ENCODE results near the gene PFDN5. TPM values are rescaled to one million over a fixed set of nuclear protein-coding genes. Genes with fewer than 3 reads are reported as not detected.

Gene PFDN5
- total and polyA plus RNA-seq, 4 donors: 118 to 245 (median 206) TPM

DNA sequence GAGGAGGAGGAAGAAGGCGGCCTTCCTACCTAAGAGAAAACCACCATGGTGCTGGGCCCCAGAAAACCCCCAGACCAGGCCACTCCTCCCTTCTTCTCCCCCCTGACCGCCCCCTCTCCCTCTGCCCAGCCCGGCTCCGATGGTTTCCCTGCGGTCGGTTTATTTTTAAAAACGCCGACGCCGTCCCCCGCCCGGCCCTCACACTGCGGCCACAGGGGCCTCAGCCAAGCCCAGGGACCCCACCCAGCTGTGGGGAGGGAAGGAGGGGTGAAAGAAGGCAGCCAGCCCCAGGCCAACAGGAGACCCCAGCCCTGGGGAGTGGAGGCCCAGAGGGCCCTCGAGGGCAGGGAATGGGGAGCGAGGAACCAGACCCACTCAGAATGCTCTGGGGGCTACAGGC, 37.4 kb downstream of the PFDN5 start:
- Histone ChIP-seq H3K9me3 (ENCODE audit: control insufficient read depth in 4 of 4, low read length in 3 of 4) (no peaks in the 10 kb centered on the region), H3K27me3 (ENCODE audit: control insufficient read depth in 4 of 4, insufficient read depth in 4 of 4, low read length in 3 of 4) (peaks cover 0 to 2% (median 0%) of the 10 kb centered on the region in 4 donors), H3K9ac (ENCODE audit: low read depth in 1 of 2, low read length in 2 of 2) (no peak overlapping the region), H3K27ac (ENCODE audit: low read depth in 1 of 2, low read length in 2 of 2) (no peak overlapping the region), H3K4me1 (ENCODE audit: control insufficient read depth in 4 of 4, insufficient read depth in 4 of 4, low read length in 3 of 4) (no peaks in the 10 kb centered on the region), H3K36me3 (ENCODE audit: control insufficient read depth in 4 of 4, insufficient read depth in 3 of 4, low read depth in 1 of 4, low read length in 3 of 4) (no peaks in the 10 kb centered on the region), H3K4me3 (ENCODE audit: low read depth in 1 of 3, low read length in 3 of 3) (no peak overlapping the region)
- TF ChIP-seq FOXA2 (IDR thresholded peaks at IDR 0.05) (no peak), GABPA (IDR thresholded peaks at IDR 0.05 in 1 of 2, conservative IDR thresholded peaks at IDR 0.05 in 1 of 2) (no peak), HNF4A (conservative IDR thresholded peaks at IDR 0.05) (no peak), RAD21 (IDR thresholded peaks at IDR 0.05) (no peak)
- DNase-seq (ENCODE audit: low spot score): no peak
- 80% methylated on average over 15 of the region's 15 CpGs for WGBS

DNA sequence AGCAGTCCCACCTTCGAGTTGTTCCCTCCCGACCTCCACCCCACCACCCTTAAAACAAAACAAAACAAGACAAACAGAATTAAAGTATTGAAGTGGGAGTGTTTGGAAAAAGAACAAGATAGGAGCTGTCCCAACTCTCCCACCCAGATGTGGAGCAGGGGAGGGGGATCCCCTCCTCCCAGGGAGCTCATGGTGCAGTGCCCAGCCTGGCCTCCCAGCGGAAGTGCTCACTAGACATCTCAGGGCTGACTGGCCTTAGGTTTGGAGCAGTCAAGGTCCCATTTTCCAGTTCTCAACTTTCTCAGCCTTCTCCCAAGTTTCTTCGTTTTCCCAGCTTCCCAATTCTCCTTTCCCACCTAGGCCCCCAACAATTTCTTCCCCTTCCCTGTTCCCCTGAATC, 37.9 kb downstream of the PFDN5 start:
- TF ChIP-seq SP1 (IDR thresholded peaks at IDR 0.05) (no peak), YY1 (IDR thresholded peaks at IDR 0.05) (no peak), ATF3 (IDR thresholded peaks at IDR 0.05) (no peak), NR2F2 (IDR thresholded peaks at IDR 0.05) (no peak), EGR1 (IDR thresholded peaks at IDR 0.05; ENCODE audit: low read depth in 2 of 2) (no peak), RAD21 (IDR thresholded peaks at IDR 0.05) (no peak), FOXA1 (IDR thresholded peaks at IDR 0.05) (no peak), GABPA (IDR thresholded peaks at IDR 0.05 in 1 of 2, conservative IDR thresholded peaks at IDR 0.05 in 1 of 2) (no peak)
- peaks cover 0 to 2% (median 0%) of the 10 kb centered on the region in 4 donors for H3K27me3 ChIP-seq (ENCODE audit: control insufficient read depth in 4 of 4, insufficient read depth in 4 of 4, low read length in 3 of 4)
- H3K9ac ChIP-seq (ENCODE audit: low read depth in 1 of 2, low read length in 2 of 2): no peak overlapping the region
- no peaks in the 10 kb centered on the region for H3K9me3 ChIP-seq (ENCODE audit: control insufficient read depth in 4 of 4, low read length in 3 of 4)
- no peak for DNase-seq (ENCODE audit: low spot score)
- H3K27ac ChIP-seq (ENCODE audit: low read depth in 1 of 2, low read length in 2 of 2): no peak overlapping the region
- H3K36me3 ChIP-seq (ENCODE audit: control insufficient read depth in 4 of 4, insufficient read depth in 3 of 4, low read depth in 1 of 4, low read length in 3 of 4): no peaks in the 10 kb centered on the region
- H3K4me3 ChIP-seq (ENCODE audit: low read depth in 1 of 3, low read length in 3 of 3): no peak overlapping the region
- WGBS: 83% methylated on average over 4 of the region's 4 CpGs
- no peaks in the 10 kb centered on the region for H3K4me1 ChIP-seq (ENCODE audit: control insufficient read depth in 4 of 4, insufficient read depth in 4 of 4, low read length in 3 of 4)

DNA sequence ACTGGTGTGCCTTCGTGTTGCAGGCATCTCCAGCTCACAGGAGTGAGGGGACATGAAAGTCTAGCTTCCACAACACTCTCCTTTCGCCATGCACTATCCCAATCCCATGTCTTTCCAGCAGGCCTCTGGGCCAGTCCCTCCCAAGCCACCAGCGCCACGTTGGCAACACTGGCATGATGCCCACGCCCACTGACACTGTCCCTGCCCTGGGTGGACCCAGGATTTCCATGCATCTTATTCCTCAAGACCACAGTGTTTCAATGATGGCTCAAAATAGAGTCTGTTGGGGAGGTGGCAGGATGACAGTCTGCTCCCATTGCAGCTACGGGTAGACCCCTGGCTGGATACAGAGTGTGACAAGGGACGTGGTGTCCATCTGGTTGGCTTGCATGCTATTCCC, 38.5 kb downstream of the PFDN5 start:
- DNase-seq (ENCODE audit: low spot score): no peak
- Histone ChIP-seq H3K36me3 (ENCODE audit: control insufficient read depth in 4 of 4, insufficient read depth in 3 of 4, low read depth in 1 of 4, low read length in 3 of 4) (no peaks in the 10 kb centered on the region), H3K27me3 (ENCODE audit: control insufficient read depth in 4 of 4, insufficient read depth in 4 of 4, low read length in 3 of 4) (peaks cover 0 to 2% (median 0%) of the 10 kb centered on the region in 4 donors), H3K4me3 (ENCODE audit: low read depth in 1 of 3, low read length in 3 of 3) (no peak overlapping the region), H3K27ac (ENCODE audit: low read depth in 1 of 2, low read length in 2 of 2) (no peak overlapping the region), H3K9ac (ENCODE audit: low read depth in 1 of 2, low read length in 2 of 2) (no peak overlapping the region), H3K9me3 (ENCODE audit: control insufficient read depth in 4 of 4, low read length in 3 of 4) (no peaks in the 10 kb centered on the region), H3K4me1 (ENCODE audit: control insufficient read depth in 4 of 4, insufficient read depth in 4 of 4, low read length in 3 of 4) (no peaks in the 10 kb centered on the region)
- 74% methylated on average over 7 of the region's 7 CpGs for WGBS
- no peak for TF ChIP-seq TAF1 (conservative IDR thresholded peaks at IDR 0.05)

GRCh38 chr12:53334822-53335221, 39.5 kb downstream of the PFDN5 start:
- no peak for DNase-seq (ENCODE audit: low spot score)
- H3K27me3 ChIP-seq (ENCODE audit: control insufficient read depth in 4 of 4, insufficient read depth in 4 of 4, low read length in 3 of 4): peaks cover 0 to 2% (median 0%) of the 10 kb centered on the region in 4 donors
- H3K36me3 ChIP-seq (ENCODE audit: control insufficient read depth in 4 of 4, insufficient read depth in 3 of 4, low read depth in 1 of 4, low read length in 3 of 4): no peaks in the 10 kb centered on the region
- H3K9ac ChIP-seq (ENCODE audit: low read depth in 1 of 2, low read length in 2 of 2): no peak overlapping the region
- H3K9me3 ChIP-seq (ENCODE audit: control insufficient read depth in 4 of 4, low read length in 3 of 4): no peaks in the 10 kb centered on the region
- H3K4me3 ChIP-seq (ENCODE audit: low read depth in 1 of 3, low read length in 3 of 3): no peak overlapping the region
- 83% methylated on average over 8 of the region's 8 CpGs for WGBS
- no peak overlapping the region for H3K27ac ChIP-seq (ENCODE audit: low read depth in 1 of 2, low read length in 2 of 2)
- no peaks in the 10 kb centered on the region for H3K4me1 ChIP-seq (ENCODE audit: control insufficient read depth in 4 of 4, insufficient read depth in 4 of 4, low read length in 3 of 4)
- TF ChIP-seq, protein P1, sequence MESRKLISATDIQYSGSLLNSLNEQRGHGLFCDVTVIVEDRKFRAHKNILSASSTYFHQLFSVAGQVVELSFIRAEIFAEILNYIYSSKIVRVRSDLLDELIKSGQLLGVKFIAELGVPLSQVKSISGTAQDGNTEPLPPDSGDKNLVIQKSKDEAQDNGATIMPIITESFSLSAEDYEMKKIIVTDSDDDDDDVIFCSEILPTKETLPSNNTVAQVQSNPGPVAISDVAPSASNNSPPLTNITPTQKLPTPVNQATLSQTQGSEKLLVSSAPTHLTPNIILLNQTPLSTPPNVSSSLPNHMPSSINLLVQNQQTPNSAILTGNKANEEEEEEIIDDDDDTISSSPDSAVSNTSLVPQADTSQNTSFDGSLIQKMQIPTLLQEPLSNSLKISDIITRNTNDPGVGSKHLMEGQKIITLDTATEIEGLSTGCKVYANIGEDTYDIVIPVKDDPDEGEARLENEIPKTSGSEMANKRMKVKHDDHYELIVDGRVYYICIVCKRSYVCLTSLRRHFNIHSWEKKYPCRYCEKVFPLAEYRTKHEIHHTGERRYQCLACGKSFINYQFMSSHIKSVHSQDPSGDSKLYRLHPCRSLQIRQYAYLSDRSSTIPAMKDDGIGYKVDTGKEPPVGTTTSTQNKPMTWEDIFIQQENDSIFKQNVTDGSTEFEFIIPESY (IDR thresholded peaks at IDR 0.05): no peak
- TF ChIP-seq MAX (IDR thresholded peaks at IDR 0.05) (no peak), NR2F2 (IDR thresholded peaks at IDR 0.05) (no peak), ATF3 (IDR thresholded peaks at IDR 0.05) (no peak), RAD21 (IDR thresholded peaks at IDR 0.05) (no peak), TAF1 (conservative IDR thresholded peaks at IDR 0.05) (no peak), GABPA (IDR thresholded peaks at IDR 0.05 in 1 of 2, conservative IDR thresholded peaks at IDR 0.05 in 1 of 2) (no peak), JUND (IDR thresholded peaks at IDR 0.05) (no peak), HNF4G (IDR thresholded peaks at IDR 0.05) (no peak), YY1 (IDR thresholded peaks at IDR 0.05) (no peak), SP1 (IDR thresholded peaks at IDR 0.05) (no peak)
- TF ChIP-seq, protein P2, sequence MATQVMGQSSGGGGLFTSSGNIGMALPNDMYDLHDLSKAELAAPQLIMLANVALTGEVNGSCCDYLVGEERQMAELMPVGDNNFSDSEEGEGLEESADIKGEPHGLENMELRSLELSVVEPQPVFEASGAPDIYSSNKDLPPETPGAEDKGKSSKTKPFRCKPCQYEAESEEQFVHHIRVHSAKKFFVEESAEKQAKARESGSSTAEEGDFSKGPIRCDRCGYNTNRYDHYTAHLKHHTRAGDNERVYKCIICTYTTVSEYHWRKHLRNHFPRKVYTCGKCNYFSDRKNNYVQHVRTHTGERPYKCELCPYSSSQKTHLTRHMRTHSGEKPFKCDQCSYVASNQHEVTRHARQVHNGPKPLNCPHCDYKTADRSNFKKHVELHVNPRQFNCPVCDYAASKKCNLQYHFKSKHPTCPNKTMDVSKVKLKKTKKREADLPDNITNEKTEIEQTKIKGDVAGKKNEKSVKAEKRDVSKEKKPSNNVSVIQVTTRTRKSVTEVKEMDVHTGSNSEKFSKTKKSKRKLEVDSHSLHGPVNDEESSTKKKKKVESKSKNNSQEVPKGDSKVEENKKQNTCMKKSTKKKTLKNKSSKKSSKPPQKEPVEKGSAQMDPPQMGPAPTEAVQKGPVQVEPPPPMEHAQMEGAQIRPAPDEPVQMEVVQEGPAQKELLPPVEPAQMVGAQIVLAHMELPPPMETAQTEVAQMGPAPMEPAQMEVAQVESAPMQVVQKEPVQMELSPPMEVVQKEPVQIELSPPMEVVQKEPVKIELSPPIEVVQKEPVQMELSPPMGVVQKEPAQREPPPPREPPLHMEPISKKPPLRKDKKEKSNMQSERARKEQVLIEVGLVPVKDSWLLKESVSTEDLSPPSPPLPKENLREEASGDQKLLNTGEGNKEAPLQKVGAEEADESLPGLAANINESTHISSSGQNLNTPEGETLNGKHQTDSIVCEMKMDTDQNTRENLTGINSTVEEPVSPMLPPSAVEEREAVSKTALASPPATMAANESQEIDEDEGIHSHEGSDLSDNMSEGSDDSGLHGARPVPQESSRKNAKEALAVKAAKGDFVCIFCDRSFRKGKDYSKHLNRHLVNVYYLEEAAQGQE (IDR thresholded peaks at IDR 0.05): no peak

Measured in liver (tissue), 9 donors.